Neuron (in vitro differentiated cells): Measurements from ENCODE around the gene RCOR1.
"Not testable (repeated sequence)": the region's sequence is repeated elsewhere in the genome, so short reads cannot be mapped to it uniquely, and the experiment has no call there.

Experiments
- H2AFZ ChIP-seq: one replicate; pipeline ENCODE4 v1.6.1; 2013; ENCODE audit warnings: low read depth, mild to moderate bottlenecking, inconsistent platforms, low read length, moderate library complexity
- H3K27me3 ChIP-seq: one replicate; pipeline ENCODE4 v1.6.1; 2013; ENCODE audit warnings: low read length; ENCODE audit not compliant: insufficient read depth
- H3K36me3 ChIP-seq: one replicate; pipeline ENCODE4 v1.6.1; 2013; ENCODE audit warnings: low read length; ENCODE audit not compliant: insufficient read depth
- H3K4me1 ChIP-seq: one replicate; pipeline ENCODE4 v1.6.1; 2013; ENCODE audit warnings: low read length; ENCODE audit not compliant: insufficient read depth
- H3K4me3 ChIP-seq: 2 replicates; pipeline ENCODE4 v1.5.1; 2013; ENCODE audit warnings: mild to moderate bottlenecking, low read length, moderate library complexity
- H3K9me3 ChIP-seq: one replicate; pipeline ENCODE4 v1.6.1; 2013; ENCODE audit warnings: low read length

Gene RCOR1

DNA sequence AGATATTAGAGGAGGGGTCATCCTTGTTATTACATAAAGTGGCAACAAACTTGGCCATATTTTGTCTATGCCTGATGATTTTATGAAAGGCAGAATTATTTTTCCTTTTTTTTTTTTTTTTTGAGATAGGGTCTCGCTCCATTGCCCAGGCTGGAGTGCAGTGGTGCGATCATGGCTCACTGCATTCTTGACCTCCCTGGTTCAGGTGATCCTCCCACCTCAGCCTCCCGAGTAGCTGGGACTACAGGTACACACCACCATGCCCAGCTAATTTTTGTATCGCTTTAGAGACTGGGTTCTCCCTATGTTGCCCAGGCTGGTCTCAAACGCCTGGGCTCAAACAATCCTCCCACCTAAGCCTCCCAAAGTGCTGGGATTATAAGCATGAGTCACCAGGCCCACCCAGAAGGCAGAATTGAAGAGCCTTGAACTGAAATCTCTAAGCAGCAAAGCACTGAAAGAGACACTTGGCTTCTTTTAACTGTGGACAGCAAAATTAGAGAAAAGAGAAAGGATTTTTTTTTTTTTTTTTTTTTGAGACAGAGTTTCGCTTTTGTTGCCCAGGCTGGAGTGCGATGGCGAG lies 16.5 kb upstream of the RCOR1 start:
- not testable (repeated sequence) for H2AFZ ChIP-seq, H3K27me3 ChIP-seq, H3K36me3 ChIP-seq, H3K9me3 ChIP-seq, H3K4me3 ChIP-seq, H3K4me1 ChIP-seq

DNA sequence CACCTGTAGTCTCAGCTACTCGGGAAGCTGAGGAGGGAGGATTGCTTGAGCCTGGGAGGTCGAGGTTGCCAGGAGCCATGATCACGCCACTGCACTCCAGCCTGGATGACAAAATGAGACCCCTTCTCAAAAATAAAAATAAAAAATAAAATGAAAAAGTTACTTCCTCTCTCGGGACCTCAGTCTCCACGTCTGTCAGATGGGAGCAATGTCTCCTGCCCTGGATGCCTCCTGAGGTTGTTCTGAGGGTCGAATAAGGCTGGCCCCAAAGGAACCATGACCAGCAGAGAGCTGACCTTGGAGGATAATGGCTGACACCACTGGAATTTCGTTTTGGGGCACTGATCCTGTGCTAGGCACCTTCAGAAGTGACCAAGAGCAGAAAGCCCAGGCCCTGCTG lies 13.6 kb upstream of the RCOR1 start:
- Histone ChIP-seq H3K27me3 (peaks cover 2% of the 10 kb centered on the region), H3K4me1 (no peaks in the 10 kb centered on the region), H3K36me3 (no peaks in the 10 kb centered on the region), H2AFZ (no peak overlapping the region), H3K4me3 (no peak overlapping the region), H3K9me3 (no peaks in the 10 kb centered on the region)

- no peaks in the 10 kb centered on the region for H3K4me1 ChIP-seq
- H3K36me3 ChIP-seq, result no peaks in the 10 kb centered on the region
- H3K4me3 ChIP-seq, result no peak overlapping the region
- no peak overlapping the region for H2AFZ ChIP-seq
- H3K9me3 ChIP-seq, result no peaks in the 10 kb centered on the region
- peaks cover 2% of the 10 kb centered on the region for H3K27me3 ChIP-seq
Measured at GRCh38 chr14:102579696-102580549, 12.5 kb upstream of the RCOR1 start.

DNA sequence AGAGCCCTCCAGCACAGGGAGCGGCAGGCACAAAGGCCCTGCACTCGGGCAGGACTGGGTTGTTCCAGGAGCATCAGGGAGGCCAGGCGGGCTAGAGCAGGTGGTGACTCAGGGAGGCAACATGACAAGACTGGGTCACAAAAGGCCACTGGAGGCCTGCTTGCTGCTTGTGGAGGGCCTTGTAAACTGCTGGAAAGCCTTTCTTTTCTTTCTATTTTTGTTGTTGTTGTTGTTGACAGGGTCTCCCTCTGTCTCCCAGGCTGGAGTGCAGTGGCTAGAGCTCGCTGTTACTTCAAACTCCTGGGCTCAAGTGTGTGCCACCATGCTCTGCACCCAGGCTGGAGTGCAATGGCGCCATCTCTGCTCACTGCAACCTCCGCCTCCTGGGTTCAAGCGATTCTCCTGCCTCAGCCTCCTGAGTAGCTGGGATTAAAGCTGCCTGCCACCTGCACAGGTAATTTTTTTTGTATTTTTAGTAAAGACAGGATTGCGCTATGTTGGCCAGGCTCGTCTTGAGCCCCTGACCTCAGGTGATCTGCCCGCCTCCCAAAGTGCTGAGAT lies 11.8 kb upstream of the RCOR1 start:
- H2AFZ ChIP-seq, result no peak overlapping the region
- peaks cover 2% of the 10 kb centered on the region for H3K27me3 ChIP-seq
- H3K9me3 ChIP-seq, result no peaks in the 10 kb centered on the region
- H3K4me3 ChIP-seq, result no peak overlapping the region
- H3K4me1 ChIP-seq, result peaks cover 2% of the 10 kb centered on the region
- no peaks in the 10 kb centered on the region for H3K36me3 ChIP-seq

DNA sequence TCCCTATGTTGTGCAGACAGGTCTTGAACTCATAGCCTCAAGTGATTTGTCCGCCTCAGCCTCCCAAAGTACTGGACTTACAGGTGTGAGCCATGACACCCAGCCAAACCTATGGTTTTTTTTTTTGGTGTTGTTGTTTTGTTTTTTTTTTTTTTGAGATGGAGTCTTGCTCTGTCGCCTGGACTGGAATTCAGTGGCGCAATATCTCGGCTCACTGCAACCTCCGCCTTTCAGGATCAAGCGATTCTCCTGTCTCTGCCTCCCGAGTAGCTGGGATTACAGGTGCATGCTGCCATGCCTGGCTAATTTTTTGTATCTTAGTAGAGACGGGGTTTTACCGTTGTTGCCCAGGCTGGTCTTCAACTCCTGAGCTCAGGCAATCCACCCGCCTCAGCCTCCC lies 11.3 kb upstream of the RCOR1 start:
- Histone ChIP-seq H3K27me3 (peaks cover 2% of the 10 kb centered on the region), H3K4me1 (peaks cover 2% of the 10 kb centered on the region), H3K4me3 (no peak overlapping the region), H3K36me3 (no peaks in the 10 kb centered on the region), H3K9me3 (no peaks in the 10 kb centered on the region), H2AFZ (no peak overlapping the region)

- Histone ChIP-seq H3K9me3 (no peaks in the 10 kb centered on the region), H2AFZ (no peak overlapping the region), H3K4me3 (no peak overlapping the region), H3K36me3 (no peaks in the 10 kb centered on the region), H3K27me3 (peaks cover 2% of the 10 kb centered on the region), H3K4me1 (peaks cover 2% of the 10 kb centered on the region)
Measured at GRCh38 chr14:102583726-102584125, 8.7 kb upstream of the RCOR1 start.

GRCh38 chr14:102584871-102585869 lies 7.3 kb upstream of the RCOR1 start:
- no peak overlapping the region for H2AFZ ChIP-seq
- H3K9me3 ChIP-seq, result no peaks in the 10 kb centered on the region
- H3K36me3 ChIP-seq, result no peaks in the 10 kb centered on the region
- peaks cover 2% of the 10 kb centered on the region for H3K4me1 ChIP-seq
- no peak overlapping the region for H3K4me3 ChIP-seq
- no peaks in the 10 kb centered on the region for H3K27me3 ChIP-seq

DNA sequence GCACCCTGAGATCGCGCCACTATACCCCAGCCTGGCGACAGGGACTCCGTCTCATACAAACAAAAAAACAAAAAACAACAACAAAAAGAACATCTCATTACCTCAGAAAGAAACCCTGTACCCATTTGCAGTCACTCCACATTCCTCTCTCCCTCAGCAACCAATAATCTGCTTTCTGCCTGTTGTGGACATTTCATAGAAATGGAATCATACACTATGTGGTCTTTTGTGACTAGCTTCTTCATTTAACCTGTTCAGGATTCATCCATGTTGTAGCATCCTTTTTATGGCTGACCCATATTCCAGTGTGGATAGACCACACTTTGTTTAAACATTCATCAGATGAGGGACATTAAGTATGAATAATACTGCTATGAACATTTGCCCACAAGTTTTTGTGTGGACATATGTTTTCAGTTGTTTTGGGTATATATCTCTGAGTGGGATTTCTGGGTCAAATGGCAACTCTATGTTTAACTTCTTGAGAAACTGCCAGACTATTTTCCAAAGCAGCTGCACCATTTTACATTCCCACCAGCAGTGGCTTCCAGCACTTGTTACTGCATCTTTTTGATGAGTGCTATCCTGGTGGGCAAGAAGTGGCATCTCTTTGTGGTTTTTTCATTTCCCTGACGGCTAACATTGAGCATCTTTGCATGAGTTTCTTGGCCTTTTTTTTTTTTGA lies 5.9 kb upstream of the RCOR1 start:
- Histone ChIP-seq H3K4me3 (no peak overlapping the region), H2AFZ (no peak overlapping the region), H3K9me3 (no peaks in the 10 kb centered on the region), H3K4me1 (peaks cover 10% of the 10 kb centered on the region), H3K36me3 (no peaks in the 10 kb centered on the region), H3K27me3 (no peaks in the 10 kb centered on the region)

DNA sequence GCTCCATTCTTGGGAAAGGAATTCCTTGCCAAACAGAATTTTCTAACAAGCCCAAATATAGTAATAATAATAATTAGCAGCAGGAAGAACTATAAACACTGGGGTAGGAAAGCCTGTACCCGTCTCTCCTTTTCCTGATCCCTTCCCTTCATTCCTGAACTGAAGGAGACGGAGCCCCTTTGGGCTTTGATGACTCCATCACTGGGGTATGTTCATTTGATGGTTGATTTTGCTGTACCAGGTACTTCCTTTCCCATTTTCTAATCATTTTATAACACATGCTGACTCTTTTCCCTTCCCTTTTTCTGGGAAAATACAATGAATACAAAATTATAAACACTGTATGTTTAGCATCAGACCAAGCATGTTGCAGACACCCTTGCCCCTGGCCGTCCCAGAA lies 3.6 kb upstream of the RCOR1 start:
- H3K36me3 ChIP-seq, result no peaks in the 10 kb centered on the region
- H2AFZ ChIP-seq, result no peak overlapping the region
- H3K4me3 ChIP-seq, result no peak overlapping the region
- H3K27me3 ChIP-seq, result no peaks in the 10 kb centered on the region
- H3K4me1 ChIP-seq, result peaks cover 12% of the 10 kb centered on the region
- no peaks in the 10 kb centered on the region for H3K9me3 ChIP-seq

DNA sequence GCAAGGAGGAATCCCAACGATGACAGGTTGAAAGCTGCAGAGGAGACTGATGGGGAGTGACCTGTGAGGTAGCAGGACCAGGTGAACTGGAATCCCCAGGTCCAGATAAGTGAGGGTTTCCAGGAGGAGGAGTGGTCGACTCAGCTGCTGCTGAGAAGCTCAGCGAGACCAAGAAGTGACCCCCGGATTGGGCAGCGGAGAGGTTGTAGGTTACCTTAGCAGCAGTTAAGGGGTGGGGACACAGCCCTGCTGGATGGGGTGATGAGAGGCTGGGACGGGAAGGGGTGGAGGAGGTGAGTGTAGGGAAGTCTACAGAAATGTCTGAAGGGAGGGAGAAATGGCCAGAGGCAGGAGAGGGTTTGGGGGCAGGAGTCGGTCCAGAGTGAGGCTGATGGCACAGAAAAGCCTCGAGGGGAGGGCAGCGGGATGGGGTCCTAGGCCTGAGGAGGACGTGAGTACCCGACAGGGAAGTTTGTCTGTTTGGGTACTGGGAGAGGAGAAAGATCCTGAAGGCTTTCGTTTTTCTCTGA lies 2.6 kb upstream of the RCOR1 start:
- no peak overlapping the region for H2AFZ ChIP-seq
- H3K9me3 ChIP-seq, result no peaks in the 10 kb centered on the region
- H3K4me3 ChIP-seq, result no peak overlapping the region
- no peaks in the 10 kb centered on the region for H3K36me3 ChIP-seq
- H3K27me3 ChIP-seq, result no peaks in the 10 kb centered on the region
- peaks cover 22% of the 10 kb centered on the region for H3K4me1 ChIP-seq

- H3K9me3 ChIP-seq, result no peaks in the 10 kb centered on the region
- peak overlapping the region; percentile 92 for H3K4me3 ChIP-seq
- peaks cover 23% of the 10 kb centered on the region for H3K4me1 ChIP-seq
- H3K36me3 ChIP-seq, result no peaks in the 10 kb centered on the region
- H3K27me3 ChIP-seq, result no peaks in the 10 kb centered on the region
- no peak overlapping the region for H2AFZ ChIP-seq
Measured at GRCh38 chr14:102590667-102591099, 1.8 kb upstream of the RCOR1 start.

- H3K9me3 ChIP-seq, result no peaks in the 10 kb centered on the region
- H3K4me3 ChIP-seq, result peak overlapping the region; percentile 92
- no peaks in the 10 kb centered on the region for H3K27me3 ChIP-seq
- H3K4me1 ChIP-seq, result peaks cover 23% of the 10 kb centered on the region
- no peaks in the 10 kb centered on the region for H3K36me3 ChIP-seq
- H2AFZ ChIP-seq, result peak overlapping the region; percentile 88
Measured at GRCh38 chr14:102591372-102591943, 991 bp upstream of the RCOR1 start.
